Germinal center (tissue), 1 donor: ENCODE data around the gene TMEM108.

ENCODE experiments used
- DNase-seq: peaks from one replicate; pipeline ENCODE4 v3.0.0; 2012; ENCODE audit warnings: mixed read lengths, low spot score

TMEM108 gene

DNA sequence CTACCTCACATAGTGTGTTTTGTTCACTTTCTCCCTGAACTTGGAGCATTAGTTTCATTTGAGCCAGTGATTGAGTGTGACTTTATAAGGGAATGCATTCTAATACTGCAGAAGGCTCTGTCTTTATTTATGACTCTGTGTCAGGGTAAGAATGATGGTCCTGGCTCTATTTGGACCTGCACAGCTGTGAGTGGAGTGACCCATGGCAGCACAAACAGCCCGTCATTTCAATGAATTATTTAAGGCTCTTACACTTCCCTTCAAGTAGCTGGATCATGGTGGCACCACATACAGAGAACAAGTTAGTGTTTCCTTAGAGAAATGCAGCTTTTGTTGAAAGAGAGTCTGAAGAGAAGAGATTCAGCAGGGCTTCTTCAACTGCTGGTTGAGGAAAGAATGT is 16.4 kb downstream of the TMEM108 start:
- no peak for DNase-seq

- no peak for DNase-seq
Measured at GRCh38 chr3:133055339-133055738, 17.1 kb downstream of the TMEM108 start.

- DNase-seq: no peak
Measured at GRCh38 chr3:133058243-133058642, 20.1 kb downstream of the TMEM108 start.

DNA sequence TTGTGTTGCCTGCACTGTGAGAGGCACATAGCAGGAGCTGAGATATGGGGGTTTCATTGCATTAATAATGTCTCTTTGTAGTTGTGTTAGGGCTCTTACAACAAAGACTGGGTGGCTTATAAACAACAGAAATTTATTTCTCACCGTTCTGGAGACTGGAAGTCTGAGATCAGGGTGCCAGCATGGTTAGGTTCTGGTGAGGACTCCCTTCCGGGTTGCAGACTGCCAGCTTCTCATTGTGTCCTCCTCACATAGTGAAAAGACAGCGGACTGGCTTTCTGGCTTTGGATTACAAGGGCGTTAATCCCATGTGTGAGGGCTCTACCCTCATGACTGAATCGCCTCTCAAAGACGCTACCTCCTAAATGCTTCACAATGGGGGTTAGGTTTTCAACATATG is 20.6 kb downstream of the TMEM108 start:
- DNase-seq: no peak

- DNase-seq: no peak
Measured at GRCh38 chr3:133065193-133065961, 27.2 kb downstream of the TMEM108 start.

DNA sequence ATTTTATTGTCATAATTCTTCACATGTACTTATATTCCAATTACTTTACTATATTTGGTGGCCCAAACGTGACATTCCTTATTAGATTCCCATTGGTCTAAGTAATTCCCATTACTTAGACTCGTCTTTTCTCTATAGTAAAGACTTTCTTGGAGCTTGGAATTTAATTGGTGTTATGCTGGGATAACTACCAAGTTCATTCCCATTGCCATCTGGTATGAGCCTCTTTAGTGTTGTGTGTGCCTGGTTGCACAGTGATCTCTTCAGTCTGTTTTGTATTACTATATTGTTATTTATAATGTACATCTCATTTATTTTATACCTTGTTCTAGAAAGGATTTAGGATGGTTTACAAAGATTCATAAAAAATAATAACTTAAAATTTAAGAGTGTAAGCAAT is 27.8 kb downstream of the TMEM108 start:
- DNase-seq: no peak

DNA sequence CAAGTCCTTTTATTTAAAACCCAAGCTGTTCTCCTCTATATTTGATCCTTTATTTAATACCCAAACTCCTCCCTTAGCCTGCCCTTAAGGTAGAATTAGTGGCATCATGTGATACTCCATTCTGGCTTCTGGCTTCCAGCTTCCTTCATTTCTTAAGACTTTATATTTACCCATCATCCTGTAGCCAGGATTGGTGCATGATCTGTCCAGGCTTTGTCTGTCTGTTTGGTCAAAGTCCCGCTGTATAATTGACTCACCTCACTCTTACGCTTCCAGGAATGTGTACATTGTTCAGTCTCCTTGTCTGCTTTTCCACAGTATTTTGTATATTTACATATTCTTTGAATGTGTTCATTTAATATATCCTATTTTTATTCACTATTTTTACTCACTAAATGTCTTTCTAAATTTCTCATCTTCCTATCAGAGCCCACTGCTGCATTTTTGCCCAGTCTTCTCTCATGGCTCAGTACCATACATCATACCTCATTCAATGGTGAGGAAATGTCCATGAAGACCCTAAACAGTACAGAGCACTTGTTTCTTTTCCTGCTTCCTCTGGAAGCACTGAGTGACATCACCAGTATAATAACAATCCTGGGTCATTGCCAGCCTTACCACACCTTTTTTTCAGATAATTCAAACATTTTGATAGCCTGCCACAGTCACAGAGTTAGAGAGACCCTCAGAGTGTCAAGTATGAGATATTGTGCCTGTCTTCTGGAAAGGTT is 31.5 kb downstream of the TMEM108 start:
- DNase-seq: no peak

DNA sequence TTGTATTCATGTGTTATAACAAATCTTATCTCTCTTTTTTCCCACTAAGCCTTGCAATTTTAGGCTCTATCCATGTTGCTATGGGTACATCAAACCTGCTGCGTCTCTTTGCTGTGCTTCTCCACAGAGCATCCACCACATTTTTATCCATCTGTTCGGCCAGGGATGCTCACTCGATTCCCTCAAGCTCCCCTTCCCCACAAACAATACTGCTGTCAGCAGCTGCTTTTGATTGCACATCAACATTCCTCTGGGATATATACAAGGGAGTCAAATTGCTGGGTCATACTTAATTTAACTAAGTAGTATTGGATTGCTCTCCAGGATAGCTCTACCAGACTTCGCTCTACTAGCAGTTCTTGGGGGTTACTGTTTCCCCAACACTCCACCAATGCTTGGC is 36.8 kb downstream of the TMEM108 start:
- no peak for DNase-seq

DNA sequence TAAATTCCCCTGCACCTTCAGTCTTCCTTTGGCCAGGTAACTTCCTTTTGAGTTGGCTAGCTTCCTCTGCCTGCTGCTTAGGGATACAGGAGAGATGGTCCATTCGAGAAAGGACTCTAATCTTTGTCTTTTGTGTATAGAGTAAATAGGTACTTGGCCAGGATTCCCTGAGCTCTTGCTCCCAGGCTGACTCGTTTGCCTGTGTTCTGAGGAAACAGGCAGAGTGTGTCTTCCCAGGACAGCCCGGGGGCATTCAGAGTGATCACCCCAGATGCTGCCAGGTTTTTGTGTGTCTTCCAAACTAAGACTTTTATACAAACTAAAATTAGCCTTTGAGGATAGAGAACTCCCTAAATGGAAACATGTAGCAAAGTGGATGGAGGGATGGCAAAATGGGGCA is 39.5 kb downstream of the TMEM108 start:
- no peak for DNase-seq

- no peak for DNase-seq
Measured at GRCh38 chr3:133079621-133080020, 41.4 kb downstream of the TMEM108 start.

GRCh38 chr3:133081016-133081415 is 42.8 kb downstream of the TMEM108 start:
- no peak for DNase-seq

- DNase-seq: no peak
Measured at GRCh38 chr3:133083395-133083794, 45.2 kb downstream of the TMEM108 start.

GRCh38 chr3:133089906-133090485 is 51.8 kb downstream of the TMEM108 start:
- no peak for DNase-seq

DNA sequence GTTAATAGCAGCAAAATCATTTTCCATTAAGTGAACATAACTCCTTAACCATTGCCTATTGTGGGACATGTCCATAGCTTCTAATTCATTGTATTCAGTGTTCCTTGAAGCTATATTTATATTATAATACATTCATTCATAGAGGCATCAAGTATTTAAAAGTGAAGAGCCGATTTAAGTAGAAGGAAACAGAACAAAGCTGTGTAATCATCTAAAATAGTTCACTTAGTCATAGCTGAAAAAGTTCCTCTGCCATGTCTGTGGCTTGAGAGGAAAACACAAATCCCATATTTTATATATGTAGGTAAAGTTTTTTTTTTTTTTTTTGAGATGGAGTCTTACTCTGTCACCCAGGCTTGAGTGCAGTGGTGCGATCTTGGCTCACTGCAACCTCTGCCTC is 54.5 kb downstream of the TMEM108 start:
- no peak for DNase-seq

DNA sequence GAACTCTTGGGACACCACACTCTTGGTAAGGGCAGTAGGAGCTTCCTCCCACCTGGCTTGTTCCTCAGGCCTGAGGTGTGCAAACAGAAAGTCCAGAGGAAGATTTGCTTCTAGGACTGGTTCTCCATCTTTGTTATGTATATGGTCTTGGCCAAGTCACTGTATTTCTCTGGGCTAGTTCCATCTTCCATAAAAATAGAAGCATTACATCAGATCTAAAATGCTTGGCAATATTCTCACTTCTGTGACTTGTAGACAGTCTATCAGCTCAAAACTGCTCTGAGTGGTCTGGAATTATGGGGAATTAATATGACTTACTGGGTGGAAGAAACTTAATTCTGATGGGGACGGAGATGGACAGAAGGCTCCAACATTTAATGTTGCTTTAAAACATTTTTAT is 55.2 kb downstream of the TMEM108 start:
- no peak for DNase-seq

DNA sequence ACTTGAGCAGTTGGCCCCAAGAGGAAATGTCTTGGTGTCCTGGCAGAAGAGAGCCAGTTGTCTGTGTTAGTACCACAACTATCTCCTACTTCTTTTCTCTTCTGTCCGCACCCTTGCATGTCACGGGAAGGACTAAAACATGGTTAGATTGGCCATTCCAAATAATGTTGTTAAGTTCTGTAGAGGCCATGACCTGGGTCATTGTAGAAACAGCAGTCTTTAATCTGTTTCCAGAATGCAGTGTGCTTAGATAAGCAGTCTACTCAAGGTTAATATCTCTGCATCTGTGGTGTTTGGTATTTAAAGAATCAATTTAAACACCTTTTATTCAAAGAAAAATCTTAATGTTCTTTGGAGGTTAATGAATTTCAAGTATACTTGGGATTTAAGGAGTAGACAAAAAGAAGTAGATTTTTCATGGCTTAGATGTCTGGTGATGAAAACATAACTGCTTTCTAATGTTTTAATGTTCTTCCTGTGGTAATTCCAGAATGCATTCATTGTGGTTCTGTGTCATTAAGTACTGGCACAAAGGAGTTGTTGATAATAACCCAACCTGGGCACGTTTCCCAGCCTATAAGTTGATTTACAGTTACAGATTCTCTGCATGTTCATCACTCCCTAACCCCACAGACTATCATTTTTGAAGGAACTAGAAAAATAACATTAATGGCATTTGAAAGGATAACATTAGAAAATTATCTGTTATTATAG is 58.9 kb downstream of the TMEM108 start:
- DNase-seq: no peak

- no peak for DNase-seq
Measured at GRCh38 chr3:133103706-133104105, 65.5 kb downstream of the TMEM108 start.

- no peak for DNase-seq
Measured at GRCh38 chr3:133106169-133106568, 68.0 kb downstream of the TMEM108 start.

DNA sequence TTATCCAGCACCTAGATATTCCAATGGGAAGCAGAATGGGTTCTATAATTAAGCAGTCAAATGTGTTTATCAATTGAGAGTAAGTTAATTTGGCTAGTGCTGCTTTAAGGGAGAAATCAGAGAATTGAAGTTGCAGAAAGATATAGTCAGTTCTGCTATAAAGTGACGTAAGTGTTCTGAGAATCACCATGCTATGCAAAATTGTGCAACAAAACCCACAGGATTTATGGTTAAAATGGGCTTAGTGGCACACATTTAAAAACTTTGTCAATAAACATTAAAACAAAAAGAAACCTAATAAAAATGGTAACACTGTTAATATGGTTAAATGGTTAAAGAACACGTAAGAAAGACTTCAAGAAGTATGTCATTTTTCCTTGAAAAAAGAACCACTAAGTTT is 74.5 kb downstream of the TMEM108 start:
- DNase-seq: no peak

GRCh38 chr3:133113526-133113925 is 75.3 kb downstream of the TMEM108 start:
- DNase-seq: no peak

GRCh38 chr3:133113927-133114597 is 75.9 kb downstream of the TMEM108 start:
- DNase-seq: no peak

DNA sequence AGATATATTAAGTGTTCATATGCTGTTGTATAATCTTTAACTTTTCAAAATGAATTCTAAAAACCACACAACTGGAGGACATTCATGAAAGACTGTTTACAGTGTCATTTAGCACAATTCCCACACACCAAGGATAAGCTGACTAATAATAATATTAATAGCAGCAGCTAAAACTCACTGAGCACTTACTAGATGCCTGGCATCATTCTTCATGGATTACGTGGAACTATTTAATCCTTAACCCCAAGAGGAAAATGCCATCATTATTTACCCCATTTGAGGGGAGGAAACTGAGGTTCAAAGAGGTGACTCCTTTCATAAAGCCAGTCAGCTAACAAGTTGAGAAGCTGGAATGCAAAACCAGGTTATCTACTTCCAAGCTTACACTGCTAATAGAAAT is 77.0 kb downstream of the TMEM108 start:
- DNase-seq: no peak
